ENCODE results near the gene DENND1B.

- TF ChIP-seq CTCF (IDR thresholded peaks at IDR 0.05) (no peak), POLR2A (IDR thresholded peaks at IDR 0.05) (no peak)
Observed at GRCh38 chr1:197468543-197469175, 306.6 kb downstream of the DENND1B start.
